Middle frontal gyrus (tissue), 1 donor: ENCODE results near the gene TIPARP.
"Not testable (repeated sequence)": the region's sequence is repeated elsewhere in the genome, so short reads cannot be mapped to it uniquely, and the experiment has no call there.

Source experiments
- DNase-seq: peaks from one replicate; pipeline ENCODE4 v3.0.0-alpha.2; 2015; ENCODE audit warnings: low spot score; ENCODE audit errors: extremely low spot score

Gene TIPARP

DNA sequence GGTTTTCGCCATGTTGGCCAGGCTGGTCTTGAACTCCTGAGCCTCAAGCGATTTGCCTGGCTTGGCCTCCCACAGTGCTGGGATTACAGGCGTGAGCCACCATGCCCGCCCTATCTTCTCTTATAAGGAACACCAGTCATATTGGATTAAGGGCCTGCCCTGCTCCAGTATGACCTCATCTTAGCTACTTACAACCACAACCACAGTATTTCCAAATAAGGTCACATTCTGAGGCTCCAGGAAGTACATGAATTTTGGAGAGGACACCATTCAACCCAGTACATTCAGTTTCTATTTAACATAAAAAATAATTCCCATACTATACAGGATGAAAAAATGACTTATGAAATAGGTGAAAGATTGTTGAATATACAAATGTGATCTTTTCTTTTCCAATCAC lies 37.6 kb downstream of the TIPARP start:
- not testable (repeated sequence) for DNase-seq

DNA sequence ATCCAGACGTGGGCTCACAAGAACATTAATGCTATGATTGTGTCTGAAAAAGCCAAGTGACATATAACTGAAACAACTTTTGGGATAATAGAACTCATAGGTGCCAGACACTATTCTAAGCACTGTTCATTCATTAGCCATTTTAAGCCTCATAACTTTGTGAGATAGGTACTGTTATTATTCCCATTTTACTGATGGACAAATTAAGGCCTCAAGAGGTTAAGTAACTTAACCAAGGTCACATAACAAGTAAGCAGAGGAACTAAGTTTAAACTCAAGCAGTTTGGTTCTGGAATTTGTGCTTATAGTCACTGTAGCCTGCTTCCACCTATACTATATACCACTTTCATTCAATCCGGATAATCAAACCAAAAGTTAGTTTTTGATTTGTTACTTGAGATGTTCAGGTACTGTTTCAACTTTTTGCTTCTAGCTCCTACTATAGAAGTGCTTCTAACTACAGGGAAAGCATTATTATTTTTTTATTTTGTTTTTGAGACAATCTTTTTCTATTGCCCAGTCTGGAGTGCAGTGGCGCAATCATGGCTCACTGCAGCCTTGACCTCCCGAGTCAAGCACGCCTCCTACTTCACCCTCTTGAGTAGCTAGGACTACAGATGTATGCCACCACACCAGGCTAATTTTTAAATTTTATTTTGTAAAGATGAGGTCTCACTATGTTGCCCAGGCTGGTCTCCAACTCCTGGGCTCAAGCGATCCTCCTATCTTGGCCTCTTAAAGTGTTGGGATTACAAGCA lies 41.9 kb downstream of the TIPARP start:
- DNase-seq: no peak

DNA sequence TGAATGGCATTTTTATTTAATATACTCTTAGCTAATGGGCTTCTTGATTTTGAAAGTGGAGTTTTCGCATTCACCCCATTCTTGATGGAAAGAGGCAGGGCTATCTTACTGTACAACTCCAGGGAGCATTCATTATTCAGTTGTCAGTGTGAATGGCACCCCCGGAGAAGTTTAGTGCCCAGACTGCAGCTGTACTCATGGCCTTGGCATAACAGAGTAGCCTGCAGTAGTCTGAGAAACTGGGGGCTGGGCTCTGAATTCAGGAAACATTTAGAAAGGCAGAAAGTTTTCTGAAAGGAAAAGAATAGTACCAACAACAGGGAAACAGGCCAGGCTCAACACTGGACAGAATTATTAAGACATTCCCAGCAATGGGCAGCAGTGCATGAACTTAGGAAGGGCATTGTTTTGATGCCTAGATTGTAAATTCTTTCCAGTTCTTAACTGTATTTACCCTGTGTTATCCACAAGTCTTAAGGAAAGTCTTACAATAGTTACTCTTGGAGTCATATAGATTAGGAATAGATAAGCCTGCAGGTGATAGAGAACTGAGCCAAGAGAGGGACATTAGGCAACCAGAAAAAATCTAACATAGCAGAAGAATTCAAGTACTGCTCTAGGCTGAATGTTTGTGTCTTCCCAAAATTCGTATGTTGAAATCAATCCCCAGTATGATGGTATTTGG lies 44.4 kb downstream of the TIPARP start:
- no peak for DNase-seq

DNA sequence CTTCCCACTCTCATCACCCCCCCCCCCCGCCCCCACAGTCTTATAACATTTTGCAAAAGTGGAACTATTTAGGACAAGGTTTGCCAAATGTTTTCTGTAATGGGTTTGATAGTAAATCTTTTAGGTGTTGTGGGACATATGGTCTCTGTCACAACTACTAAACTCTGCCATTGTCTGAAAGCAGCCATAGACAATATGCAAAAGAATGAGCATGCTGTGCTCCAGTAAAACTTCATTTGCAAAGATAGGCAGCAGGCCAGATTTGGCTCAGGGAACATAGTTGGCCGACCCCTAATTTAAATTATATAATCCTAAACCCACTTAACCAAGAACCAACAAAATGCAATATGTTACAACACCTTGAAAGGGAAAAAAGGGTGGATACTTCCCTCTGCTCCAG lies 46.4 kb downstream of the TIPARP start:
- no peak for DNase-seq

DNA sequence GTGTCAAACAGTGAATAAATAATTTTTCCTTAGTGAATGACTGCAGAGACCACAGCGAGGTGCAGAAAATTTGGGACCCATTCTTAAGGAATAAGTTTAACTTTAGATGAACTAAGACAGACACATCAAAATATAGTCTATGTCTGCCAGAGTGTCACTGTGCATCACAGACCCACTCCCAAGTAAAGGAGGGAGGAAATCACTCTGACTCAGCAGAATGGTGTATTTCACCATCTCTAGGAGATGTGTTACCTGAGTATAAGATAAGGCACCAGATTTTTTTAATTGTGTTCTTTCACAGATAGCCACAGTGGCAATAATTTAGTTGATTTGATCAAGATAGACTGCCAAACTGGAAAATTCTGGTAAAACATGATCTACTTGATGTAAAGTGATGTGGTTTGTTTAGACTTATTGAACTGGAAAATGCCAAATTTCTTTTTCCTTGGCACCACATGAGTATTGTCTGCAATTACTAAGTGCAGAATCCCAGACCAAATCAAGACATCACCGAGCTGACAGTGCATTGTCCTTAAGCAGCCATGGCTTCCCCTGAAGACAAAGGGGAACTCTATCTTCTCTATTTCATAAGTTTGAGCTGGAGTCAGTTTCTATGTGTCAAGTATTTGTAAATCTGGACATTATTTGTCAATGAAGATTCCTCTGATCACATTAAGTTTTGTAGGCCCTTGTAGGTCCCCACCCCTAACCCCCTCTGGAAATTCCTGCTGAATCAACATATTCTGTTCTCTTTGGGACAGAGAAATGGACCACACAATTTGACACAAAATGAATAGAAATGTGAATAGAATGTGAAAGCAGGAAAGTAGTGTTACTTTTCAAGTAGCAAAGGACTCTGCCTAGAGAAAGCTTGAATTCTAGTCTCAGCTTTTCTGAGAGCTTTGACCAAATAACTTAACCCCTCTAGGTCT lies 47.6 kb downstream of the TIPARP start:
- no peak for DNase-seq

DNA sequence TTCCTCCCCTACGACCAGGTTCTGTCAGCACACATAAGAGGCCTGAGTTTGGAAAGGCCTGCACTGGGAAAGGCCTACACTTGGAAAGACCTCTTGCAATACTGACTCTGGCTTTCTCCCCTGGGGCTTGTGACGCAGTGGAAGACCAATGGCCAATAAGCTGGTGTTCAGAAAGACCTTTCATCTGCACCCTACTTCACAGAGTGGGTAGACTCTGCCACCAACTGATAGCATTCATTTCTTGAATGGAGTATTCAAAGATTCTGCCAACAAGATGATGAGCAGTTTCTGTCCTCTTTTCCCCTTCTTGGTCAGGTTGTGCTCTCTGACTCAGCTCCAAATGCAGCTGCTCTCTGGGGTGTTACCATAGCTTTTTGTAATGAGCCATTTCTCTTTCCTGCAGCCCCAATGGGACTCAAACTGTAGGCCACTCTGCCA lies 48.8 kb downstream of the TIPARP start:
- DNase-seq: no peak

DNA sequence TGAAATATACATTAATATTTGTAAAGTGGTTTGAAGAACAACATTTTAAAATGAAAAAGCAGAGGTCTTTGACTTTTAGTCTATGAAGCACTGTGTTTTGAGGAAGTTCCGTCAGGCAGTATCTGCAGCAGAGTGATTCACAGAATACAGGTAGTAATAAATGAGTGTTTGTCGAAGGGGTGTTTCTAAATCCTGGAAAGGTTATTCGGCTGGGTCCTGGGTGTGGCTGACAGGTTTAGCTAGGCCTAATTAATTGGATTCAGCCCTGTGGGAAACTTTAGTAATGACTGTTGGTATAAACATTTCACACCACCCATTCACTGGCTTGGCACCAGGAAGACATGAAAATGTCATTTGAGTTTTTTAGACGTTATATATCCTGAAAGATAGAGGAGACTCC lies 51.3 kb downstream of the TIPARP start:
- DNase-seq: no peak

DNA sequence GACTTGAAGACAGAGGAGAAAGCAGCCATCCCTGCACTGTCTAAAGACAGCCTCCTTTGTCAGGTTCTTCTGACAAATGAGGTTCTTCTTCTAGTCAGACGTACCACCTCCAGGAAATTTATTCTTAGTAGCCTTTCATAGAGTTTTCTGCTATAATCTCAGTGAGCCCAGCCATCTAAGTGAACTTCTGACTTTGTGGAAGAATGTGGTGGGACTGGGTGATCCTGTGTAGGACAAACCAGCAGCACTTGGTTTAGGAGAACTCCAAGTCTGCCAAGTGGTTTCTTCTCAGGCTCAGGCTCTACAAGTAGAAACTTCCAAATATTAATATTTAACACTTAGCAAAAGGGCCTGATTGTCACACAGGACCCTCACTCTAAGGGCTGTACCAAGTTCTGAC lies 52.1 kb downstream of the TIPARP start:
- DNase-seq: no peak

DNA sequence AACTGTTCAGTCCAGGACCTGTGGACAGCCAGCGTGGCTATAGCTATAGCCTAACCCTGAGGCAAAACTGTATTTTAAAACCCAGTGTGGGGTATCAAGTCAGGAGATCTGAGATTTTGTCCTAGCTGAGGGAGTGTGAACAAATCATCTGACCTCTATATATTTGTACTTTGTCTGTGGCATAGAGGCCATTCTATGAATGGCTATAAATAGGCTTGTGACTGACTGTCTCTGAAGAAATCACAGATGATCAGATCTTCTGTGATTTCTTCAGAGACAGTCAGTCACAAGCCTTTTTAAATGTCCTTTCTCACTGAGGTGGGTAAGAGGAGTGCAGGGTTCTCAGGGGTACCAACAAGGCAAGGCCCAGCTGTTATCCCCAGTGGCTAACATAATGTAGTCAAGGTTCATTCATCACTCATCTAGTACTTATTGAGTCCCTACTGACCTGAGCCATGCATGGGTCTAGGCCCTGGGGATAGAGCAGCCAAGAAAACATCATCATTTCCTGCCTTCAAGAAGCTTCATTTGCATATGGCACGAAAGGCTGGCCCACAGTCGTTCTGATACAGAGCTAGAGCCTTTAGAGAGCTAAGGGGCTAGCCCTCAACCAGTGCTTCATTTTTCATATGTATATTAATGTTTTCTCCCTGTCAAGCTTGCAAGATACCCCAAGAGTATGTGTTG lies 53.3 kb downstream of the TIPARP start:
- no peak for DNase-seq

DNA sequence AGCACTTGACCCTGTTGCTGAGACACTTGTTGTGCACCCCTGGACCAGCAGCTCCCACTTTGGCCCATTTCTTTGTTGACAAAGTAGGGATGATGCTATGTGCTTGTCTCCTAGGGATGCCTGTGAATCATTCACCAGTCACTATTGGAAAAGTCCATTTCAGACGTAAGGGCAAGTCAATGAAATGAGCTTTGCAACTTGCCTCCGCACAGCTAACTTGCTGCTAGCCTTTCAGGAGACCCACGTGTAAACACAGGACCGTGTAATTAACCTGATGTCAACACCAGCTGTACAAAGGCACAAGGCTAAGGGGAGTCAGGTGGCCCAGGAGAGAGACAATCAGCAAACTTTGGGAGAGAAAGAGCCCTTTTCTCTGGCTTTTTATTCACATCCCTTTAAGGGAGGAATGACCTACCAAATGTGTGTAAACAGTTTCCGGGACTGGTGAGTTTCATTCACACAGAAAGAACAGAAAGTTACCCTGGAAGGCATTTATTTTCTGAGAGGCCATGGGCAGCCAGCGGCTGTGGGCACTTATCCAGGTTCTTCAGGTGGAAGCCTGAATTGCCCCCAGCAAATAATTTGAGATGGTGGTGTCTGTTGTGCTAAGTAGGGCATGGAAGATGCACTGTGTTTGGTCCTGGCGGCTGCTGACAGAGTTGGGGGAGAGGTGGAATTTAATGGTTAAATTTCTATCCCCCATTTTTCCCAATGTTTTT lies 54.0 kb downstream of the TIPARP start:
- DNase-seq: no peak

DNA sequence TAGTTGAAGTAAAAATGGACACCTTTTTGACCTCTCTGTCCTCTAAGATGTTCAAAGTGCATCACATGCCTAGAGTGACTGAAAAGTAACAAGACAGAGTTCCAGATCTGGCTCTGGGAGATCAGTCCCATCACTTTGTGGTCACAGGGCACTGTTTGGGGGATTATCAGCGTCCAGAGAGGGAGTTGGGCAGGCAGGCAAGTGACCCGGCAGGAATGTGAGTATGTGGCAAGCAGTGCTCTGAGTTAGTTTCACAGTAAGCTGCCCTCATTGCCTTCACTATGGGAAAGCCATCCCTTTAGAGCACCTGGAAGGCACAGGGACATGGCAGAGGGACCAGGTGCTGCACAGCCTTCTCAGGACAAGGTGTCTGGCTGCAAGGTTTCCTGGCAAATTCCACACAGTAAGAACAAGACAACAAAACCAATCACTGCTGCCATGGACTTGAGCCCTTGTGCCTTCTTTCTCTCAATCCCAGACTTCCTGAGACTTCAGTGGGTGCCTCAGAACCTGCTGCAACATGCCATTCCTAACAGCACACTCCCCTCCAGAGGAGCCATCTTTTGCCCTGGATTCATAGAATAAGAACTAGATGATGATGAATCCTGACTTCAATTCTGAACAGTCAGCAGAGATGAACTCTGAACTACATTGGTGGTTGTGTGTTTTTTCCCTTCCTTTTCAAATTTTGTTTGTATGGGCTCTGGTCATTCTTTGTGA lies 55.2 kb downstream of the TIPARP start:
- no peak for DNase-seq

DNA sequence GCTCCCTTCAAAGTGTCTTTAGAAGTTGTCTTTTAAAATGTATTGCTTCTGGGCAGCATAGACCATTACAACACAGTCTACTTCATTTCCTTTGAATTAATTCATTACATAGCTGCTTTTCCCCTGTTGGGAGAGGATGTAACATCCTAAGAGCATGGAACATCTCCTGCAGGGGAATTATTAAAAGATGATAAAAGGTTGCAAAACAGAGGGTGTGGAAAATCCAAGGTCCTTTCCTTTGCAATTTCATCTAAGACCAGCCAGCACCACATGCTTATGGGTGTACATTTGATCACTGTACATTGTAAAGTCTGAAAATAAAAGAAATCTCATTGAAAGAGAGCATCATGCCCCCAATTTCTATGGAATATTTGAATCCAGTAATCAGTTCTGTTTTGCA lies 57.4 kb downstream of the TIPARP start:
- no peak for DNase-seq

DNA sequence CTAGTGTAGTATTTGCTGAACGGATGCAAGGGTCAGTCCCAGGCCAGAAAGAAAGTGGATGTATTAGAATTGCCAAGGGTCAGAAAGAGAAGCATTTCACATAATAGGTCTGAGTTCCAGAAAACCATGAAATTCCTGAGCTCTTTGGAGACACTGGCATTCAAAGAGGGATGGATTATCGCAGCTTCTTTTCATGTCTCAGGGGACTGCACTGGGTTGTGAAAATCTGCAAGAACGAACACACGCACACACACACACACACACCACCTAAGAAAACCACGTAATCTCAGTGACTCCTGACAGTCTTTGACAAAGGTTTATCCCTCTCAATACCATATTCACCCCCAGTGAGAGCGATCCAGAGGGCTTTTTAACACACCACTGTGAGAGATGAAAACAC lies 57.9 kb downstream of the TIPARP start:
- no peak for DNase-seq

DNA sequence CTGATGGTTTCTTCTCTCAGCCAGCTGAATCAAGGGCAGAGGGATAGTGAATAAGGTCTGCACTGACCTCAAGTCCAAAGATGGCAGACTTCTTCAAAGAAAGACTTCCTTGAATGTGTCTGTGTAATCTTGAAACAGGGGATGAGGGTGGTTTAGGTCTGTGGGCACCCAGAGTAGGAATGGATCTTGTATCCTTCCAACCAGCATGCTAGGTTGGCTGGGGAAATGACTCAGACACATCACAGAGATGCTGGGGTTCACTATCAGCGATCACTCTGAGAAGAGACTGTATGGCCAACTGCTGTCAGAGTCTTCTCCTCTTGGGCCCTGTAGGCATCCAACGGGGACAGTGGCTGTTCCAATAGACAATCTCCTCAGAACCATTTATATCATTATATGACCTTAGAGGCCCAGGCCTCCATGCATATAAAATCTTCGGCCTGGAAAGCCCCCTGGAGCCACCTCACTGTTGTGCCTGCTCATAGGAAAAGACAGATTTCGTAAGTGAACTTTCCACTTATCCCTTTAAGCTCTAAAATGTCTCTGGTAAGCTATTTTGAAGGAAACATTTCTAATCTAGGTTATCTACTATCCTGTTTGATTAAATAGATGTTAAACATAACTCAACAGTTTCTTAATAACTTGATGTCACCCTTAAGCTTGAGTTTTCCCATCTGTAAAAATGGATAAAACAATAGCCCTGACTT lies 58.5 kb downstream of the TIPARP start:
- DNase-seq: no peak

DNA sequence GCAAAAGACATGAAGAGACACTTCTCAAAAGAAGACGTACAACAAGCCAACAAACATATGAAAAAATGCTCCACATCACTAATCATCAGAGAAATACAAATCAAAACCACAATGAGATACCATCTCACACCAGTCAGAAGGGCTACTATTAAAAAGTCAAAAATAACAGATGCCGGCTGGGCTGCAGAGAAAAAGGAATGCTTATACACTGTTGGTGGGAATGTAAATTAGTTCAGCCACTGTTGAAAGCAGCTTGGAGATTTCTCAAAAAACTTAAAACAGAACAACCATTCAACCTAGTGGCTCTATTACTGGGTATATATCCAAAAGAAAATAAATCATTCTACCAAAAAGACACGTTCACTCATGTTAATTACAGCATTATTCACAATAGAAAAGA lies 60.3 kb downstream of the TIPARP start:
- not testable (repeated sequence) for DNase-seq

DNA sequence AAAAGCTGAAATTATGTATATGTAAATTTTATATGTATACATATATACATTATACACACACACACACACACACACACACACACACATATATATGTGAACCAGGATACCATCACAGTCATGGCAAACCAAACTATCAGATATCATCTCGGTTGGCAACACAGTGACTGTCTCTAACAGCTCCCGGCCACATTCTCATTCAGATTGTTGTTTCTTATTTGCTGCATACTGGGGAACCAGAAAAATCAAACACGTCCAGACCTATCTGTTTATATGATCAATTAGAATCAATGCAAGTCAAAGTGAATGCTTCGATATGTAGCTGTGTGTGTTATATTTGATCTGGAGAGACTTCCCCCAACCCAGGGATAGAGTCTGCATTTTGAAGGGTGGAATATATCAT lies 61.1 kb downstream of the TIPARP start:
- DNase-seq: no peak

DNA sequence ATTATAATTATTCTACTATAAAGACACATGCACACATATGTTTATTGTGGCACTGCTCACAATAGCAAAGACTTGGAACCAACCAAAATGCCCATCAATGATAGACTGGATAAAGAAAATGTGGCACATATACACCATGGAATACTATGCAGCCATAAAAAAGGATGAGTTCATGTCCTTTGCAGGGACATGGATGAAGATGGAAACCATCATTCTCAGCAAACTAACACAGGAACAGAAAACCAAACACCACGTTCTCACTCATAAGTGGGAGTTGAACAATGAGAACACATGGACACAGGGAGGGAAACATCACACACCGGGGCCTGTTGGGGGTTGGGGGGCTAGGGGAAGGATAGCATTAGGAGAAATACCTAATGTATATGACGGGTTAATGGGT lies 62.7 kb downstream of the TIPARP start:
- DNase-seq: not testable (repeated sequence)

DNA sequence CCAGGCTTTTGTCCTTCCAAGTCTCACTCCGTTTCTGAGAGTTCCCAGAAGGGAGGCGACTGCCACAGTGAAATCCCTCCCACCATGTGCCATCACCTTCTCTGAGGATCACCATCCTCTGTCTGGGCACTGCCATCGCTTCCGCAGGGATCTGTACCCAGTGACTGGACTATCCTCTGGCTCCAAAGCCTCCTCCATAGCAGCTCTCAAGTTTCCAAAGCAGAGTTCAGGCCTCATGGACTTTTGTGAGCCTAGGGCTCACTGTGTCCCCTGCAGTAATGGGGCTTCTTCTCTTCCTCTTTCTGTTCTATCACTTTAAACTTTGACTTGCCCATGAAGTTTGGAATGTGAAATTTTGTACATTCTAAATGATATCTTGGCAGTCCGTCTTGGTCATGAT lies 63.9 kb downstream of the TIPARP start:
- DNase-seq: no peak

DNA sequence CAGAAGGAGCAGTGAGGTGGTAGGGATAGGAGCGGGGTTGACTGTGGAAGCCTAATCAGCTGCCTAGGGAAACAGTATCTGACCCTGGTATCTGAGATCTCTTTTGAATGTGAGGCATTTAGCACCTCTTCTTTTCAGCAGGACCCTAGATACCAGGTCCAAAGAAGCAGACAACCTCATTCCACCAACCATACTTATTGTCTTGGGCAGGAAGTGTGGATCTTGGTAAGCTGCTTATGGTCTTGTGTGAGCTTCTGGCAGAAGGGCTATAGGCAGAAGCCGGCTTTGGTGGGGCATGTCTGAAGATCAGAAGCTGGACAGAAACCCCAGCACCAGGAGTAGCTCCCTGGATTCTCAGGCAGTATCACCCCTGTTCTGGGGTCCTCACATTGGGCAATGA lies 65.6 kb downstream of the TIPARP start:
- no peak for DNase-seq
